ENCODE data around the gene KREMEN2. TPM values are rescaled to one million over a fixed set of nuclear protein-coding genes. Genes with fewer than 3 reads are reported as not detected.

The KREMEN2 gene
- total and polyA plus RNA-seq, 2 of the 13 experiments (the other 11 are each of a cell fraction or from before 2014, with no cell fraction given): 0.48 to 1.2 TPM

DNA sequence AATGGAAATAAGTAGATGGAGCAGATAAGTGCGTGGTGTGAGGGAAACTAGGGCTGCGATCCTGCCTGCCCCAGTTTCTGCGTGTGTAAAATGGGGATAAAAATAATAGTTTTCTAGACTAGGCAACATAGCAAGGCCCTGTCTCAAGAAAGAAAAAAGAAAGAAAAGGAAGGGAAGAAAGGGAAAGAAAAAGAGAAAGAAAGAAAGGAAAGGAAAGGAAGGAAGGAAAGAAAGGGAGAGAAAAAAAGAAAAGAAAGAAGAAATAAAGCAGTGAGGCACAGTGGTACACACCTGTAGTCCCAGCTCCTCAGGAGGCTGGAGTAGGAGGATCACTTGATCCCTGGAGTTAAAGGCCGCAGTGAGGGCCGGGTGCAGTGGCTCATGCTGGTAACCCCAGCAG is 18.3 kb downstream of the KREMEN2 start:
- ChIA-PET POLR2A (interaction anchor here (0.6 to 3.9 kb wide), 4 partner anchors 18 to 230 kb away, joined by 3 to 48 read pairs (median 17); partner anchors contain the start of genes HCFC1R1, KREMEN2, SRRM2 and THOC6), CTCF (ENCODE audit: low intra/inter-chr PET ratio, low total read pairs) (no interaction called here)
- TF ChIP-seq ZNF878 (CRISPR knock-in tag; IDR thresholded peaks at IDR 0.05) (no peak), REPIN1 (CRISPR knock-in tag; IDR thresholded peaks at IDR 0.05; ENCODE audit: borderline replicate concordance, low read depth) (no peak), ZNF629 (CRISPR knock-in tag; conservative IDR thresholded peaks at IDR 0.05) (0 out of 2 replicates have a peak, but pooled peaks have one; percentile 15), ZNF496 (CRISPR knock-in tag; IDR thresholded peaks at IDR 0.05; ENCODE audit: insufficient replicate concordance) (no peak), SMYD3 (CRISPR knock-in tag; IDR thresholded peaks at IDR 0.05) (no peak), BCL6 (CRISPR knock-in tag; IDR thresholded peaks at IDR 0.05) (no peak)
- TF ChIP-seq, protein P1, sequence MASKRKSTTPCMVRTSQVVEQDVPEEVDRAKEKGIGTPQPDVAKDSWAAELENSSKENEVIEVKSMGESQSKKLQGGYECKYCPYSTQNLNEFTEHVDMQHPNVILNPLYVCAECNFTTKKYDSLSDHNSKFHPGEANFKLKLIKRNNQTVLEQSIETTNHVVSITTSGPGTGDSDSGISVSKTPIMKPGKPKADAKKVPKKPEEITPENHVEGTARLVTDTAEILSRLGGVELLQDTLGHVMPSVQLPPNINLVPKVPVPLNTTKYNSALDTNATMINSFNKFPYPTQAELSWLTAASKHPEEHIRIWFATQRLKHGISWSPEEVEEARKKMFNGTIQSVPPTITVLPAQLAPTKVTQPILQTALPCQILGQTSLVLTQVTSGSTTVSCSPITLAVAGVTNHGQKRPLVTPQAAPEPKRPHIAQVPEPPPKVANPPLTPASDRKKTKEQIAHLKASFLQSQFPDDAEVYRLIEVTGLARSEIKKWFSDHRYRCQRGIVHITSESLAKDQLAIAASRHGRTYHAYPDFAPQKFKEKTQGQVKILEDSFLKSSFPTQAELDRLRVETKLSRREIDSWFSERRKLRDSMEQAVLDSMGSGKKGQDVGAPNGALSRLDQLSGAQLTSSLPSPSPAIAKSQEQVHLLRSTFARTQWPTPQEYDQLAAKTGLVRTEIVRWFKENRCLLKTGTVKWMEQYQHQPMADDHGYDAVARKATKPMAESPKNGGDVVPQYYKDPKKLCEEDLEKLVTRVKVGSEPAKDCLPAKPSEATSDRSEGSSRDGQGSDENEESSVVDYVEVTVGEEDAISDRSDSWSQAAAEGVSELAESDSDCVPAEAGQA (IDR thresholded peaks at IDR 0.05; ENCODE audit: low read depth): no peak
- TF ChIP-seq, protein P1 (CRISPR knock-in tag; IDR thresholded peaks at IDR 0.05; ENCODE audit: borderline replicate concordance): no peak
- TF ChIP-seq, protein P2, sequence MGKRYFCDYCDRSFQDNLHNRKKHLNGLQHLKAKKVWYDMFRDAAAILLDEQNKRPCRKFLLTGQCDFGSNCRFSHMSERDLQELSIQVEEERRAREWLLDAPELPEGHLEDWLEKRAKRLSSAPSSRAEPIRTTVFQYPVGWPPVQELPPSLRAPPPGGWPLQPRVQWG (CRISPR knock-in tag; IDR thresholded peaks at IDR 0.05; ENCODE audit: borderline replicate concordance, low read depth): no peak
- H2AFZ ChIP-seq (ENCODE audit: low read length): no peak overlapping the region
- no peaks in the 10 kb centered on the region for H4K20me1 ChIP-seq (ENCODE audit: insufficient read depth, low read length)
- BruUV-seq (replicated peaks): no TSS peak
- H3K36me3 ChIP-seq (replicated peaks in 1 of 2; ENCODE audit: control insufficient read depth in 1 of 2, insufficient read depth in 2 of 2, low read length in 2 of 2): no peaks in the 10 kb centered on the region
- H3K9me3 ChIP-seq (ENCODE audit: low read length): no peaks in the 10 kb centered on the region
- no peak overlapping the region for H3K9ac ChIP-seq (ENCODE audit: insufficient read depth, low read depth, low read length)
- no peak overlapping the region for H3K4me2 ChIP-seq (ENCODE audit: low read depth, low read length)
- DNase-seq (ENCODE audit: low spot score) (no peak), FAIRE-seq (no peak), ATAC-seq (no peak)
- 46% methylated on average over 5 of the region's 5 CpGs for WGBS (ENCODE audit: low lambda C conversion rate)
- peaks cover 8% of the 10 kb centered on the region for H3K79me2 ChIP-seq (ENCODE audit: insufficient read depth, low read length)
- intact Hi-C loops (cut with micrococcal nuclease; ENCODE audit: unreplicated experiment) (loop anchor here (2.0 kb wide), 1 partner anchor 18 kb away; the partner anchor contains the start of gene KREMEN2), in situ Hi-C loops (cut with HindIII; ENCODE audit: extremely low pct_ligation_motif_present, low pct_unique_long_range_greater_than_20kb) (no loop called here)
- H3K4me1 ChIP-seq (ENCODE audit: insufficient read depth, low read length): peaks cover 26% of the 10 kb centered on the region
- no peak overlapping the region for H3K27ac ChIP-seq (ENCODE audit: extremely low read length, insufficient read depth, low read length)
- H3K27me3 ChIP-seq (ENCODE audit: control insufficient read depth in 1 of 2, insufficient read depth in 2 of 2, low read length in 2 of 2): peaks cover 8 to 30% of the 10 kb centered on the region in 2 experiments; a peak in 4 of 5 replicates
- no peak overlapping the region for H3K4me3 ChIP-seq (replicated peaks in 1 of 3; ENCODE audit: insufficient read depth in 1 of 3, low read depth in 2 of 3, low read length in 3 of 3)

All from HepG2 (cell line).